K562 (cell line): ENCODE measurements around the gene FBXW7. TPM values are rescaled to one million over a fixed set of nuclear protein-coding genes. Genes with fewer than 3 reads are reported as not detected.

Experiments used
- ATAC-seq: fragments of 200-7000 bp; cut with Tn5 transposase; 3 replicates; pipeline ENCODE4 v1.9.1; 2020; ENCODE audit warnings: moderate library complexity
- BruUV-seq: library from RNA; stranded (reverse); fragments of 400-500 nt; replicated peaks from 2 replicates; lab custom pipeline; 2021; lab: Mats Ljungman, UMichigan
- CTCF ChIA-PET: fragments of 300-600 bp; formaldehyde crosslinking; extraction: SDS; loops from one replicate; lab custom pipeline; 2021; ENCODE audit warnings: low intra/inter-chr PET ratio; lab: Yijun Ruan, JAX
- POLR2A ChIA-PET: fragments of 300-600, 350-650 bp; sonication (Branson Sonifier 250); formaldehyde crosslinking; extraction: SDS; loops from one replicate; lab custom pipeline; 2021; ENCODE audit warnings: antibody characterized with exemption, inconsistent platforms; lab: Yijun Ruan, JAX
- DNase-seq, 4 experiments: peaks; one replicate each; pipeline versions ENCODE4 v3.0.0 to v3.0.0-alpha.2; 2011 to 2018; ENCODE audit warnings: low spot score in 3 of 4, mixed read lengths in 3 of 4; ENCODE audit errors: extremely low read depth in 1 of 4
- FAIRE-seq: peaks from 2 replicates; lab custom pipeline; 2011; peaks lifted over from hg19 to GRCh38; lab: Jason Lieb, UNC
- H2AFZ ChIP-seq: 2 replicates; pipeline ENCODE4 v1.6.0; 2011; ENCODE audit warnings: low read depth, low read length, control low read depth, inconsistent platforms
- H3K27ac ChIP-seq: fragments of 200-600 bp; 3 replicates; pipeline ENCODE4 v1.8.0; 2011; ENCODE audit warnings: low read depth, mild to moderate bottlenecking, control low read depth, inconsistent platforms, low read length, moderate library complexity, mixed read lengths; ENCODE audit errors: extremely low read depth
- H3K27me3 ChIP-seq, 2 experiments: fragments of 300-600 bp in 1 of 2; 2 replicates in 1 of 2; 3 replicates in 1 of 2; pipeline versions ENCODE4 v1.6.0 to v1.8.0; 2011; ENCODE audit warnings: inconsistent platforms in 2 of 2, low read length in 2 of 2, mild to moderate bottlenecking in 1 of 2, mixed read lengths in 1 of 2, moderate library complexity in 1 of 2; ENCODE audit not compliant: control insufficient read depth in 2 of 2, insufficient read depth in 2 of 2
- H3K36me3 ChIP-seq: fragments of 300-600 bp; 3 replicates; pipeline ENCODE4 v1.8.0; 2011; ENCODE audit warnings: mild to moderate bottlenecking, low read length, inconsistent platforms; ENCODE audit not compliant: control insufficient read depth, insufficient read depth
- H3K4me1 ChIP-seq, 2 experiments: fragments of 200-600 bp in 1 of 2; replicated peaks in 1 of 2; 2 replicates in 1 of 2; 3 replicates in 1 of 2; pipeline versions ENCODE4 v1.5.1 to v1.8.0; 2011; ENCODE audit warnings: inconsistent platforms in 2 of 2, low read length in 2 of 2, mild to moderate bottlenecking in 1 of 2, mixed read lengths in 1 of 2, moderate library complexity in 1 of 2; ENCODE audit not compliant: control insufficient read depth in 2 of 2, insufficient read depth in 2 of 2
- H3K4me2 ChIP-seq: 2 replicates; pipeline ENCODE4 v1.6.1; 2011; ENCODE audit warnings: low read length, control low read depth, inconsistent platforms, mixed read lengths; ENCODE audit not compliant: insufficient read depth
- H3K4me3 ChIP-seq: fragments of 200-600 bp; sonication (generic), shearing (Covaris generic); 2 replicates; pipeline ENCODE4 v1.5.1; 2016; ENCODE audit warnings: control low read depth, inconsistent platforms
- H3K79me2 ChIP-seq: fragments of 200-600 bp; 3 replicates; pipeline ENCODE4 v1.8.0; 2011; ENCODE audit warnings: low read length, inconsistent platforms; ENCODE audit not compliant: control insufficient read depth, insufficient read depth
- H3K9ac ChIP-seq, 2 experiments: 2 replicates each; pipeline versions ENCODE4 v1.6.0 to v1.6.1; 2011; ENCODE audit warnings: low read depth in 2 of 2, low read length in 2 of 2, control low read depth in 1 of 2, inconsistent platforms in 1 of 2, mild to moderate bottlenecking in 1 of 2, mixed read lengths in 1 of 2; ENCODE audit not compliant: insufficient read depth in 1 of 2
- H3K9me1 ChIP-seq: one replicate; pipeline ENCODE4 v1.6.0; 2011; ENCODE audit warnings: inconsistent platforms, mild to moderate bottlenecking, low read length, moderate library complexity; ENCODE audit not compliant: control insufficient read depth, insufficient read depth
- H3K9me3 ChIP-seq: replicated peaks from 2 replicates; pipeline ENCODE4 v1.5.1; 2011; ENCODE audit warnings: low read depth, low read length, inconsistent platforms; ENCODE audit not compliant: control insufficient read depth, insufficient read depth
- H4K20me1 ChIP-seq: replicated peaks from 2 replicates; pipeline ENCODE4 v1.6.1; 2011; ENCODE audit warnings: low read length, inconsistent platforms, mixed read lengths; ENCODE audit not compliant: control insufficient read depth, insufficient read depth
- BHLHE40 ChIP-seq: IDR thresholded peaks from 2 replicates; pipeline ENCODE4 v1.6.1; 2011; ENCODE audit warnings: low read length, improper control_type of control experiment
- CSDE1 ChIP-seq, 2 experiments: fragments of 450-650 bp; IDR thresholded peaks; 2 replicates each; pipeline ENCODE4 v1.6.1; 2016; ENCODE audit warnings: mild to moderate bottlenecking in 1 of 2
- E2F3 ChIP-seq: fragments of 250-450 bp; sonication (Bioruptor Pico); IDR thresholded peaks from 2 replicates; pipeline ENCODE4 v1.4.0; 2020; ENCODE audit warnings: mild to moderate bottlenecking
- HDAC1 ChIP-seq, 2 experiments: fragments of 450-650 bp; IDR thresholded peaks; 2 replicates each; pipeline ENCODE4 v1.6.1; 2016 to 2017; ENCODE audit warnings: inconsistent platforms in 1 of 2, mild to moderate bottlenecking in 1 of 2, moderate library complexity in 1 of 2
- MTF1 ChIP-seq: fragments of 250-450 bp; sonication (Bioruptor Pico); IDR thresholded peaks from 2 replicates; pipeline ENCODE4 v1.9.0; 2021; ENCODE audit warnings: moderate library complexity, mild to moderate bottlenecking, inconsistent platforms, borderline replicate concordance
- PCBP2 ChIP-seq: fragments of 200-400 bp; formaldehyde crosslinking; IDR thresholded peaks from 2 replicates; pipeline ENCODE4 v1.6.1; 2018; ENCODE audit warnings: low read length, low read depth, mild to moderate bottlenecking, moderate library complexity; ENCODE audit not compliant: poor library complexity, severe bottlenecking
- PHF21A ChIP-seq: fragments of 450-650 bp; IDR thresholded peaks from 2 replicates; pipeline ENCODE4 v1.6.1; 2017; ENCODE audit warnings: low read depth, borderline replicate concordance
- STAT5B ChIP-seq: fragments of 250-450 bp; sonication (Bioruptor Pico); IDR thresholded peaks from 2 replicates; pipeline ENCODE4 v1.8.0; 2021; ENCODE audit warnings: mild to moderate bottlenecking, inconsistent platforms
- SUPT5H ChIP-seq: fragments of 450-650 bp; IDR thresholded peaks from 2 replicates; pipeline ENCODE4 v1.6.1; 2016
- ZNF282 ChIP-seq: sonication (generic); formaldehyde crosslinking; IDR thresholded peaks from 2 replicates; pipeline ENCODE4 v1.8.1; 2023; ENCODE audit warnings: missing genetic modification reagents
- WGBS: fragments of 100-300 bp; shearing (Covaris generic); methylation state at CpG from one replicate; pipeline ENCODE4 v1.1.6; 2016; ENCODE audit warnings: low coverage, mixed read lengths; ENCODE audit not compliant: insufficient coverage; ENCODE audit errors: missing lambda C conversion rate; 5-methylcytosine and 5-hydroxymethylcytosine counted together
- in situ Hi-C: fragments of 300-500 bp; cut with MboI; formaldehyde crosslinking; loops from 4 replicates; pipeline ENCODE4 v1.15.0; 2018; ENCODE audit warnings: inconsistent platforms, mixed read lengths
- intact Hi-C: fragments of 100-400 bp; cut with micrococcal nuclease; formaldehyde crosslinking; loops from 2 replicates; pipeline ENCODE4 v1.14.2; 2022
- polyA plus RNA-seq, 8 experiments: library from polyadenylated mRNA; depleted of rRNA in 4 of 8; stranded (reverse) in 5 of 8; unstranded in 3 of 8; fragments of >200 nt; fragmentation: Nextera tagmentation in 2 of 8; fragmentation: Illumina TruSeq in 1 of 8; extraction: Ambion mirVana in 2 of 8; extraction: Trizol in 1 of 8; gene quantifications; 2 replicates each; pipeline versions ENCODE4 v1.2.1 to v1.2.3, GENCODE V29; 2011 to 2014; ENCODE audit warnings: inconsistent platforms in 1 of 8, missing spikeins in 1 of 8
- total RNA-seq, 7 experiments: library from RNA; depleted of rRNA in 6 of 7; stranded (reverse); fragments of >200 nt in 6 of 7; fragmentation: Illumina TruSeq in 2 of 7; extraction: Trizol in 2 of 7; gene quantifications; 2 replicates each; pipeline versions ENCODE4 v1.2.1 to v1.2.3, GENCODE V29; 2011 to 2021; ENCODE audit warnings: low replicate concordance in 1 of 7
- TF ChIP-seq, protein P1 (sequence below): fragments of 450-650 bp; IDR thresholded peaks from 2 replicates; pipeline ENCODE4 v1.6.1; 2018; ENCODE audit warnings: mild to moderate bottlenecking, low read depth; ENCODE audit not compliant: partially characterized antibody
- TF ChIP-seq, protein P2 (sequence below): fragments of 450-650 bp; IDR thresholded peaks from 2 replicates; pipeline ENCODE4 v1.6.1; 2017; ENCODE audit warnings: mild to moderate bottlenecking, moderate library complexity

FBXW7 gene
- total and polyA plus RNA-seq, 9 of the 15 experiments (the other 6 are each of a cell fraction or from before 2014, with no cell fraction given), result 6.8 to 44.2 (median 16.4) TPM

DNA sequence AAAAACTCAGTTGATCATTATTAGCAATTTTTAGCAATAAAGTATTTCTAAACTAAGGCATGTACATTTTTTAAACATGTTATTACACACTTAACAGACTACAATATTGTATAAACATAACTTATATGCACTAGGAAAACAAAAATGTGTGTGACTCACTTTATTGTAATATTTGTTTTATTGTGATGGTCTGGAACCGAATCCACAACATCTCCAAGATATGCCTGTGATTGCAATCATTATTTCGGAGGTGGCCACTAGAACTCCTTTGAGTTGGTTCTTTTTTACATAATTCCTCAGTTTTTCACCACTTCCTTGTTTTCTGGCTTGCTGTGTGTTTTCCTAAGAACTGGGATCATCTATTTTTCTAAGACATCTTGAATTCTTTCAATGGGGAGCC lies 53.7 kb downstream of the FBXW7 start:
- DNase-seq (no peak), FAIRE-seq (no peak), ATAC-seq (no peak)
- Histone ChIP-seq H4K20me1 (no peaks in the 10 kb centered on the region), H3K9me3 (0 out of 2 replicates have a peak, but pooled peaks cover 6% of the 10 kb centered on the region), H3K4me2 (no peak overlapping the region), H3K79me2 (peaks cover 9% of the 10 kb centered on the region; the same call in 2 of the 3 replicates), H3K9me1 (no peaks in the 10 kb centered on the region), H3K9ac (no peak overlapping the region), H3K27ac (no peak overlapping the region), H3K27me3 (no peaks in the 10 kb centered on the region), H2AFZ (no peak overlapping the region), H3K36me3 (no peaks in the 10 kb centered on the region; the same call in 2 of the 3 replicates), H3K4me3 (no peak overlapping the region), H3K4me1 (no peaks in the 10 kb centered on the region; a peak in 1 of 5 replicates)
- TF ChIP-seq ZNF282 (CRISPR knock-in tag), result no peak
- no peak for TF ChIP-seq STAT5B
- no peak for TF ChIP-seq HDAC1 (IDR thresholded peaks at IDR 0.05)
- TF ChIP-seq E2F3 (CRISPR knock-in tag), result no peak
- TF ChIP-seq BHLHE40, result no peak
- no peak for TF ChIP-seq PHF21A
- TF ChIP-seq MTF1 (CRISPR knock-in tag), result no peak
- TF ChIP-seq CSDE1 (IDR thresholded peaks at IDR 0.05), result no peak
- no peak for TF ChIP-seq PCBP2
- TF ChIP-seq SUPT5H, result no peak
- TF ChIP-seq, protein P1, sequence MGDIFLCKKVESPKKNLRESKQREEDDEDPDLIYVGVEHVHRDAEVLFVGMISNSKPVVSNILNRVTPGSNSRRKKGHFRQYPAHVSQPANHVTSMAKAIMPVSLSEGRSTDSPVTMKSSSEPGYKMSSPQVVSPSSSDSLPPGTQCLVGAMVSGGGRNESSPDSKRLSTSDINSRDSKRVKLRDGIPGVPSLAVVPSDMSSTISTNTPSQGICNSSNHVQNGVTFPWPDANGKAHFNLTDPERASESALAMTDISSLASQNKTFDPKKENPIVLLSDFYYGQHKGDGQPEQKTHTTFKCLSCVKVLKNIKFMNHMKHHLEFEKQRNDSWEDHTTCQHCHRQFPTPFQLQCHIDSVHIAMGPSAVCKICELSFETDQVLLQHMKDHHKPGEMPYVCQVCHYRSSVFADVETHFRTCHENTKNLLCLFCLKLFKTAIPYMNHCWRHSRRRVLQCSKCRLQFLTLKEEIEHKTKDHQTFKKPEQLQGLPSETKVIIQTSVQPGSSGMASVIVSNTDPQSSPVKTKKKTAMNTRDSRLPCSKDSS, result no peak
- TF ChIP-seq, protein P2, sequence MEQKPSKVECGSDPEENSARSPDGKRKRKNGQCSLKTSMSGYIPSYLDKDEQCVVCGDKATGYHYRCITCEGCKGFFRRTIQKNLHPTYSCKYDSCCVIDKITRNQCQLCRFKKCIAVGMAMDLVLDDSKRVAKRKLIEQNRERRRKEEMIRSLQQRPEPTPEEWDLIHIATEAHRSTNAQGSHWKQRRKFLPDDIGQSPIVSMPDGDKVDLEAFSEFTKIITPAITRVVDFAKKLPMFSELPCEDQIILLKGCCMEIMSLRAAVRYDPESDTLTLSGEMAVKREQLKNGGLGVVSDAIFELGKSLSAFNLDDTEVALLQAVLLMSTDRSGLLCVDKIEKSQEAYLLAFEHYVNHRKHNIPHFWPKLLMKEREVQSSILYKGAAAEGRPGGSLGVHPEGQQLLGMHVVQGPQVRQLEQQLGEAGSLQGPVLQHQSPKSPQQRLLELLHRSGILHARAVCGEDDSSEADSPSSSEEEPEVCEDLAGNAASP, result no peak
- CTCF ChIA-PET, result no interaction called here
- BruUV-seq, result no TSS peak
- WGBS, result 98% methylated on average over 2 of the region's 2 CpGs
- intact Hi-C loops (no loop called here), in situ Hi-C loops (no loop called here)
- POLR2A ChIA-PET, result no interaction called here
